H1 (cell line): ENCODE data around the gene FAM228A. TPM values are rescaled to one million over a fixed set of nuclear protein-coding genes. Genes with fewer than 3 reads are reported as not detected.

Experiments used
- CTCF ChIA-PET: fragments of 300-600 bp; sonication (Branson Sonifier 250); formaldehyde crosslinking; loops from one replicate; lab custom pipeline; 2021; ENCODE audit not compliant: partially characterized antibody; lab: Charles Lee
- POLR2A ChIA-PET: fragments of 300-600 bp; sonication (Branson Sonifier 250); formaldehyde crosslinking; loops from one replicate; lab custom pipeline; 2021; ENCODE audit warnings: inconsistent platforms; ENCODE audit not compliant: partially characterized antibody; lab: Charles Lee
- DNase-seq, 2 experiments: peaks; one replicate each; pipeline versions ENCODE4 v3.0.0 to v3.0.0-alpha.2; 2010 to 2022; ENCODE audit warnings: low spot score in 2 of 2, low read depth in 1 of 2, mixed read lengths in 1 of 2
- FAIRE-seq: peaks from 2 replicates; lab custom pipeline; 2011; peaks lifted over from hg19 to GRCh38; lab: Jason Lieb, UNC
- H2AFZ ChIP-seq: 2 replicates; pipeline ENCODE4 v1.8.1; 2012; ENCODE audit warnings: low read length, inconsistent platforms
- H2AK5ac ChIP-seq: 2 replicates; pipeline ENCODE4 v1.6.1; 2013; ENCODE audit warnings: low read depth, low read length
- H2BK120ac ChIP-seq: replicated peaks from 2 replicates; pipeline ENCODE3; 2013; ENCODE audit warnings: low read depth, low read length, inconsistent platforms
- H2BK12ac ChIP-seq: 2 replicates; pipeline ENCODE4 v1.6.1; 2013; ENCODE audit warnings: low read depth, low read length
- H2BK15ac ChIP-seq: 2 replicates; pipeline ENCODE4 v1.6.1; 2013; ENCODE audit warnings: low read length
- H2BK20ac ChIP-seq: 2 replicates; pipeline ENCODE4 v1.6.1; 2013; ENCODE audit warnings: low read length
- H2BK5ac ChIP-seq: 2 replicates; pipeline ENCODE4 v1.6.1; 2013; ENCODE audit warnings: low read depth, low read length
- H3K14ac ChIP-seq: 2 replicates; pipeline ENCODE4 v1.6.1; 2013; ENCODE audit warnings: inconsistent platforms; ENCODE audit not compliant: insufficient read length
- H3K18ac ChIP-seq: 2 replicates; pipeline ENCODE4 v1.6.1; 2013; ENCODE audit warnings: low read length; ENCODE audit errors: extremely low read depth
- H3K23ac ChIP-seq: 2 replicates; pipeline ENCODE4 v1.6.1; 2013; ENCODE audit warnings: inconsistent platforms; ENCODE audit not compliant: insufficient read length
- H3K23me2 ChIP-seq: 2 replicates; pipeline ENCODE4 v1.6.1; 2013; ENCODE audit warnings: low read depth, low read length
- H3K27ac ChIP-seq: 2 replicates; pipeline ENCODE4 v1.6.1; 2011; ENCODE audit warnings: low read depth, low read length, inconsistent platforms
- H3K27me3 ChIP-seq, 4 experiments: replicated peaks in 1 of 4; 1 replicate in 1 of 4; 2 replicates in 3 of 4; pipeline versions ENCODE4 v1.6.1 to v1.8.1; 2011 to 2013; ENCODE audit warnings: low read length in 3 of 4, mild to moderate bottlenecking in 3 of 4, inconsistent platforms in 2 of 4, mixed read lengths in 2 of 4, moderate library complexity in 1 of 4; ENCODE audit not compliant: control insufficient read depth in 3 of 4, insufficient read depth in 3 of 4; ENCODE audit errors: extremely low read depth in 1 of 4
- H3K36me3 ChIP-seq, 4 experiments: 2 replicates each; pipeline versions ENCODE4 v1.6.1 to v1.8.1; 2011 to 2013; ENCODE audit warnings: mild to moderate bottlenecking in 4 of 4, low read length in 3 of 4, moderate library complexity in 2 of 4, control low read depth in 1 of 4, inconsistent platforms in 1 of 4; ENCODE audit not compliant: insufficient read depth in 4 of 4, control insufficient read depth in 2 of 4
- H3K4ac ChIP-seq: replicated peaks from 2 replicates; pipeline ENCODE3; 2013; ENCODE audit warnings: low read length, low read depth, mixed read lengths, inconsistent platforms; ENCODE audit not compliant: insufficient read length
- H3K4me1 ChIP-seq, 4 experiments: replicated peaks in 1 of 4; 1 replicate in 1 of 4; 2 replicates in 3 of 4; pipeline versions ENCODE4 v1.6.1 to v1.8.1; 2011 to 2013; ENCODE audit warnings: low read length in 3 of 4, inconsistent platforms in 2 of 4, mixed read lengths in 1 of 4; ENCODE audit not compliant: insufficient read depth in 4 of 4, control insufficient read depth in 3 of 4
- H3K4me2 ChIP-seq, 2 experiments: 2 replicates each; pipeline versions ENCODE4 v1.6.1 to v1.8.1; 2011 to 2013; ENCODE audit warnings: low read depth in 2 of 2, low read length in 2 of 2, control low read depth in 1 of 2, inconsistent platforms in 1 of 2, mild to moderate bottlenecking in 1 of 2; ENCODE audit not compliant: insufficient read depth in 1 of 2
- H3K4me3 ChIP-seq, 4 experiments: fragments of 200-600, 300-600 bp in 1 of 4; sonication (generic), shearing (Covaris generic), sonication (Bioruptor Twin) in 1 of 4; 2 replicates each; pipeline versions ENCODE4 v1.5.1 to v1.8.1; 2011 to 2016; ENCODE audit warnings: low read length in 4 of 4, low read depth in 3 of 4, control low read depth in 2 of 4, inconsistent platforms in 2 of 4, mild to moderate bottlenecking in 2 of 4, mixed read lengths in 1 of 4, moderate library complexity in 1 of 4; ENCODE audit not compliant: insufficient read depth in 2 of 4; ENCODE audit errors: extremely low read depth in 1 of 4
- H3K56ac ChIP-seq: replicated peaks from 2 replicates; pipeline ENCODE3; 2013; ENCODE audit warnings: low read depth, mild to moderate bottlenecking, mixed read lengths, low read length, inconsistent platforms; ENCODE audit not compliant: insufficient read length
- H3K79me1 ChIP-seq: 2 replicates; pipeline ENCODE4 v1.6.1; 2013; ENCODE audit warnings: low read depth, low read length, control low read depth
- H3K79me2 ChIP-seq, 2 experiments: 2 replicates each; pipeline versions ENCODE4 v1.6.1 to v1.8.1; 2012 to 2013; ENCODE audit warnings: low read length in 2 of 2, mild to moderate bottlenecking in 2 of 2, inconsistent platforms in 1 of 2; ENCODE audit not compliant: insufficient read depth in 2 of 2, control insufficient read depth in 1 of 2
- H3K9ac ChIP-seq, 4 experiments: replicated peaks in 1 of 4; 1 replicate in 1 of 4; 2 replicates in 3 of 4; pipeline versions ENCODE4 v1.6.1 to v1.8.1; 2011 to 2013; ENCODE audit warnings: low read depth in 3 of 4, low read length in 3 of 4, control low read depth in 2 of 4, mild to moderate bottlenecking in 2 of 4, moderate library complexity in 2 of 4, inconsistent platforms in 1 of 4; ENCODE audit errors: extremely low read depth in 1 of 4
- H3K9me3 ChIP-seq, 2 experiments: 2 replicates each; pipeline versions ENCODE4 v1.6.1 to v1.8.1; 2012 to 2013; ENCODE audit warnings: mild to moderate bottlenecking in 2 of 2, moderate library complexity in 2 of 2, control low read depth in 1 of 2, inconsistent platforms in 1 of 2, low read depth in 1 of 2, low read length in 1 of 2, mixed read lengths in 1 of 2; ENCODE audit not compliant: insufficient read depth in 2 of 2
- H4K20me1 ChIP-seq, 2 experiments: replicated peaks in 1 of 2; 2 replicates each; pipeline versions ENCODE3 to v1.8.1; 2011 to 2013; ENCODE audit warnings: inconsistent platforms in 2 of 2, low read length in 2 of 2, mild to moderate bottlenecking in 1 of 2; ENCODE audit not compliant: insufficient read depth in 2 of 2, control insufficient read depth in 1 of 2
- H4K5ac ChIP-seq: 2 replicates; pipeline ENCODE4 v1.6.1; 2013; ENCODE audit warnings: low read length, low read depth, mixed read lengths, inconsistent platforms; ENCODE audit not compliant: insufficient read length
- H4K8ac ChIP-seq: 2 replicates; pipeline ENCODE4 v1.8.0; 2013; ENCODE audit warnings: mild to moderate bottlenecking, moderate library complexity, low read length, inconsistent platforms; ENCODE audit not compliant: insufficient read depth; ENCODE audit errors: extremely low read depth
- H4K91ac ChIP-seq: replicated peaks from 2 replicates; pipeline ENCODE3; 2013; ENCODE audit warnings: low read length, mixed read lengths, inconsistent platforms; ENCODE audit not compliant: insufficient read length
- EP300 ChIP-seq, 2 experiments: IDR thresholded peaks; 1 replicate in 1 of 2; 2 replicates in 1 of 2; pipeline ENCODE4 v1.6.1; 2011 to 2012; ENCODE audit warnings: low read depth in 2 of 2, low read length in 2 of 2, mild to moderate bottlenecking in 2 of 2, borderline replicate concordance in 1 of 2, inconsistent platforms in 1 of 2, moderate library complexity in 1 of 2
- SP2 ChIP-seq: IDR thresholded peaks from 2 replicates; pipeline ENCODE4 v1.6.1; 2012; ENCODE audit warnings: mild to moderate bottlenecking, low read length, inconsistent platforms
- SRF ChIP-seq: IDR thresholded peaks from 2 replicates; pipeline ENCODE4 v1.6.1; 2011; ENCODE audit warnings: mild to moderate bottlenecking, low read depth, low read length, moderate library complexity
- WGBS, 2 experiments: shearing (Covaris generic) in 1 of 2; methylation state at CpG; one replicate each; pipeline versions ENCODE4 v1.1.6 to v1.1.7; 2013 to 2015; ENCODE audit warnings: low lambda C conversion rate in 2 of 2, mixed read lengths in 2 of 2, inconsistent platforms in 1 of 2, low coverage in 1 of 2, missing lambda C conversion rate in 1 of 2; ENCODE audit not compliant: insufficient replicate concordance in 2 of 2, insufficient coverage in 1 of 2, insufficient read length in 1 of 2; ENCODE audit errors: extremely low coverage in 1 of 2, missing lambda C conversion rate in 1 of 2; 5-methylcytosine and 5-hydroxymethylcytosine counted together
- polyA plus RNA-seq, 7 experiments: library from polyadenylated mRNA; depleted of rRNA in 3 of 7; stranded (reverse) in 5 of 7; unstranded in 2 of 7; fragments of >200 nt in 5 of 7; fragments of 200-250 nt in 2 of 7; gene quantifications; 1 replicate in 5 of 7; 2 replicates in 1 of 7; 4 replicates in 1 of 7; pipeline versions ENCODE4 v1.2.1 to v1.2.3, GENCODE V29; 2011 to 2013; ENCODE audit warnings: missing spikeins in 2 of 7, mixed read lengths in 2 of 7
- total RNA-seq: library from RNA; stranded (reverse); fragmentation: NEBNext Ultra II Directional; extraction: Animal tissue kit (Norgen Biotek cat#: 25700); gene quantifications from 2 replicates; pipeline ENCODE4 v1.2.1, GENCODE V29; 2021

The FAM228A gene
- total and polyA plus RNA-seq, 2 of the 8 experiments (the other 6 are each of a cell fraction or from before 2014, with no cell fraction given): not detected

- CTCF ChIA-PET: interaction anchor here (0.6 to 1.1 kb wide), 3 partner anchors 12 to 1327 kb away, joined by 3 read pairs; no protein-coding TSS in a partner anchor
- no peak overlapping the region for H3K4me2 ChIP-seq
Observed at GRCh38 chr2:24176326-24176725, 1.5 kb downstream of the FAM228A start.

More at GRCh38 chr2:24176326-24176725, 1.5 kb downstream of the FAM228A start:
- H3K36me3 ChIP-seq: no peaks in the 10 kb centered on the region
- no peaks in the 10 kb centered on the region for H3K79me2 ChIP-seq
- no peak overlapping the region for H3K4ac ChIP-seq
- H3K18ac ChIP-seq: no peak overlapping the region
- no peak overlapping the region for H2BK5ac ChIP-seq
- DNase-seq (no peak), FAIRE-seq (no peak)
- no peaks in the 10 kb centered on the region for H3K9me3 ChIP-seq
- no peak overlapping the region for H3K14ac ChIP-seq
- H2AK5ac ChIP-seq: no peak overlapping the region
- H4K8ac ChIP-seq: no peak overlapping the region
- POLR2A ChIA-PET: interaction anchor here (0.7 kb wide), 1 partner anchor 589 kb away, joined by 3 read pairs; no protein-coding TSS in a partner anchor
- no peaks in the 10 kb centered on the region for H3K4me1 ChIP-seq
- no peak overlapping the region for H3K4me3 ChIP-seq
- no peak overlapping the region for H3K23ac ChIP-seq
- H3K23me2 ChIP-seq: no peaks in the 10 kb centered on the region
- H2BK120ac ChIP-seq: no peak overlapping the region
- no peak overlapping the region for H4K91ac ChIP-seq
- no peaks in the 10 kb centered on the region for H4K20me1 ChIP-seq
- H4K5ac ChIP-seq: no peak overlapping the region
- no peak overlapping the region for H3K27ac ChIP-seq
- H3K79me1 ChIP-seq: no peaks in the 10 kb centered on the region
- H3K9ac ChIP-seq: no peak overlapping the region
- H2BK12ac ChIP-seq: no peak overlapping the region
- H2BK20ac ChIP-seq: no peak overlapping the region
- H2BK15ac ChIP-seq: no peak overlapping the region
- TF ChIP-seq SRF: no peak
- no peak for TF ChIP-seq EP300 (IDR thresholded peaks at IDR 0.05; ENCODE audit: borderline replicate concordance in 1 of 2, low read depth in 2 of 2, low read length in 2 of 2)
- no peak for TF ChIP-seq SP2
- TF ChIP-seq, all 59 proteins: peak for 0
- Histone ChIP-seq H2AFZ (no peak overlapping the region), H3K27me3 (no peaks in the 10 kb centered on the region), H3K56ac (no peak overlapping the region)
- WGBS, 2 experiments: 69% methylated on average over 1 of the region's 1 CpG; no CpG with 5 or more reads in 1 of the 2 experiments
